Hepatocyte (in vitro differentiated cells): ENCODE data around the gene GMPS. TPM values are rescaled to one million over a fixed set of nuclear protein-coding genes. Genes with fewer than 3 reads are reported as not detected.
A peak's percentile ranks its signal among the peaks of the same experiment; 100 is the strongest.

Experiments
- DNase-seq: peaks from one replicate; pipeline ENCODE4 v3.0.0-alpha.2; 2016; ENCODE audit warnings: low spot score
- H2AFZ ChIP-seq: fragments of 200-600 bp; sonication (generic); 2 replicates; pipeline ENCODE4 v1.6.0; 2016; ENCODE audit warnings: antibody characterized with exemption, mild to moderate bottlenecking
- H3K27ac ChIP-seq: fragments of 200-600 bp; sonication (generic); 2 replicates; pipeline ENCODE4 v1.5.1; 2016; ENCODE audit warnings: mild to moderate bottlenecking
- H3K27me3 ChIP-seq: fragments of 200-600 bp; sonication (generic); 2 replicates; pipeline ENCODE4 v1.6.1; 2016
- H3K36me3 ChIP-seq: fragments of 200-600 bp; sonication (generic); replicated peaks from 2 replicates; pipeline ENCODE4 v1.5.1; 2016; ENCODE audit warnings: low read depth; ENCODE audit not compliant: insufficient read depth
- H3K4me1 ChIP-seq: fragments of 200-600 bp; sonication (generic); 2 replicates; pipeline ENCODE4 v1.5.1; 2016; ENCODE audit warnings: mild to moderate bottlenecking, moderate library complexity; ENCODE audit not compliant: insufficient read depth
- H3K4me2 ChIP-seq: fragments of 200-600 bp; sonication (generic); 2 replicates; pipeline ENCODE4 v1.6.0; 2016
- H3K4me3 ChIP-seq: fragments of 200-600 bp; sonication (generic); 2 replicates; pipeline ENCODE4 v1.5.1; 2016; ENCODE audit warnings: mild to moderate bottlenecking
- H3K79me2 ChIP-seq: fragments of 200-600 bp; sonication (generic); 2 replicates; pipeline ENCODE4 v1.6.0; 2017; ENCODE audit warnings: mild to moderate bottlenecking
- H3K9me2 ChIP-seq: fragments of 200-600 bp; sonication (generic); replicated peaks from 2 replicates; pipeline ENCODE4 v1.6.0; 2017; ENCODE audit warnings: mild to moderate bottlenecking; ENCODE audit not compliant: insufficient read depth
- H3K9me3 ChIP-seq: fragments of 200-600 bp; sonication (generic); 2 replicates; pipeline ENCODE4 v1.5.1; 2016; ENCODE audit warnings: low read depth, mild to moderate bottlenecking
- H4K20me1 ChIP-seq: fragments of 200-600 bp; sonication (generic); 2 replicates; pipeline ENCODE4 v1.6.0; 2016; ENCODE audit warnings: mild to moderate bottlenecking; ENCODE audit not compliant: insufficient read depth, poor library complexity, severe bottlenecking
- CTCF ChIP-seq: fragments of 200-600 bp; sonication (generic); IDR thresholded peaks from 2 replicates; pipeline ENCODE4 v1.5.1; 2016; ENCODE audit warnings: antibody characterized with exemption, mild to moderate bottlenecking; ENCODE audit not compliant: poor library complexity
- EZH2 ChIP-seq: fragments of 200-600 bp; sonication (generic); IDR thresholded peaks from 2 replicates; pipeline ENCODE4 v1.6.1; 2016; ENCODE audit warnings: antibody characterized with exemption, mild to moderate bottlenecking, borderline replicate concordance
- EZH2phosphoT487 ChIP-seq: fragments of 200-600 bp; sonication (generic); IDR thresholded peaks from one replicate; pipeline ENCODE4 v1.6.1; 2018; ENCODE audit warnings: antibody characterized with exemption, mild to moderate bottlenecking, low read depth, moderate library complexity; ENCODE audit not compliant: unreplicated experiment, severe bottlenecking
- WGBS: methylation state at CpG from one replicate; pipeline ENCODE4 v1.1.6; 2016; ENCODE audit warnings: low lambda C conversion rate; ENCODE audit errors: missing lambda C conversion rate; 5-methylcytosine and 5-hydroxymethylcytosine counted together
- polyA plus RNA-seq: library from polyadenylated mRNA; unstranded; fragments of >200 nt; fragmentation: Nextera tagmentation; extraction: Ambion mirVana; gene quantifications from 2 replicates; pipeline ENCODE4 v1.2.1, GENCODE V29; 2016
- total RNA-seq: library from RNA; depleted of rRNA; stranded (reverse); fragments of >200 nt; gene quantifications from 2 replicates; pipeline ENCODE4 v1.2.3, GENCODE V29; 2014

The GMPS gene
- total and polyA plus RNA-seq, 2 experiments from 2014 or later = 41.5 to 51.5 TPM

GRCh38 chr3:155889212-155889611 is 18.8 kb downstream of the GMPS start:
- H3K27ac ChIP-seq = no peak overlapping the region
- no peak for TF ChIP-seq EZH2phosphoT487
- TF ChIP-seq EZH2 = no peak
- TF ChIP-seq CTCF = no peak
- H3K4me3 ChIP-seq = no peak overlapping the region
- no peak overlapping the region for H3K4me2 ChIP-seq
- H4K20me1 ChIP-seq = peaks cover 12% of the 10 kb centered on the region
- peaks cover 5% of the 10 kb centered on the region for H3K4me1 ChIP-seq
- no peak overlapping the region for H2AFZ ChIP-seq
- no peaks in the 10 kb centered on the region for H3K27me3 ChIP-seq
- no peaks in the 10 kb centered on the region for H3K9me2 ChIP-seq
- no peaks in the 10 kb centered on the region for H3K9me3 ChIP-seq
- H3K79me2 ChIP-seq = peaks cover 90% of the 10 kb centered on the region
- DNase-seq = no peak
- WGBS = 97% methylated on average over 5 of the region's 5 CpGs
- no peaks in the 10 kb centered on the region for H3K36me3 ChIP-seq

- peaks cover 86% of the 10 kb centered on the region for H3K79me2 ChIP-seq
- no peaks in the 10 kb centered on the region for H3K9me2 ChIP-seq
- H3K4me3 ChIP-seq = no peak overlapping the region
- H3K4me2 ChIP-seq = no peak overlapping the region
- peaks cover 5% of the 10 kb centered on the region for H3K4me1 ChIP-seq
- WGBS = 70% methylated on average over 1 of the region's 1 CpG
- H3K27ac ChIP-seq = no peak overlapping the region
- no peak for DNase-seq
- peaks cover 5% of the 10 kb centered on the region for H4K20me1 ChIP-seq
- H3K27me3 ChIP-seq = no peaks in the 10 kb centered on the region
- H3K9me3 ChIP-seq = no peaks in the 10 kb centered on the region
- TF ChIP-seq CTCF (no peak), EZH2phosphoT487 (no peak), EZH2 (no peak)
- no peak overlapping the region for H2AFZ ChIP-seq
- no peaks in the 10 kb centered on the region for H3K36me3 ChIP-seq
Measured at GRCh38 chr3:155889952-155890351, 19.5 kb downstream of the GMPS start.

- peak; percentile 7 for DNase-seq
- TF ChIP-seq EZH2 = no peak
- TF ChIP-seq CTCF = no peak
- TF ChIP-seq EZH2phosphoT487 = no peak
- H3K4me2 ChIP-seq = no peak overlapping the region
Measured at GRCh38 chr3:155890671-155891190, 20.3 kb downstream of the GMPS start.

More at GRCh38 chr3:155890671-155891190, 20.3 kb downstream of the GMPS start:
- H4K20me1 ChIP-seq = peaks cover 4% of the 10 kb centered on the region
- no peaks in the 10 kb centered on the region for H3K27me3 ChIP-seq
- no peak overlapping the region for H3K4me3 ChIP-seq
- H3K36me3 ChIP-seq = no peaks in the 10 kb centered on the region
- H3K9me3 ChIP-seq = no peaks in the 10 kb centered on the region
- peaks cover 5% of the 10 kb centered on the region for H3K4me1 ChIP-seq
- H3K9me2 ChIP-seq = no peaks in the 10 kb centered on the region
- 53% methylated on average over 2 of the region's 2 CpGs for WGBS
- H3K79me2 ChIP-seq = peaks cover 78% of the 10 kb centered on the region
- H3K27ac ChIP-seq = peak overlapping the region; percentile 6
- H2AFZ ChIP-seq = no peak overlapping the region
